Fibroblast of villous mesenchyme (primary cell): ENCODE measurements around the gene SMIM45.

Source experiments
- DNase-seq: peaks from one replicate; pipeline ENCODE4 v3.0.0-alpha.2; 2010; ENCODE audit warnings: low read depth
- H3K4me3 ChIP-seq: 2 replicates; pipeline ENCODE4 v1.5.1; 2011; ENCODE audit warnings: low read depth, mild to moderate bottlenecking, low read length
- CTCF ChIP-seq: IDR thresholded peaks from 2 replicates; pipeline ENCODE4 v1.5.1; 2012; ENCODE audit warnings: low read depth, mild to moderate bottlenecking, low read length; ENCODE audit not compliant: insufficient read depth

SMIM45 gene

GRCh38 chr22:41939981-41940831 lies 11.7 kb upstream of the SMIM45 start:
- no peak for TF ChIP-seq CTCF
- no peak overlapping the region for H3K4me3 ChIP-seq
- no peak for DNase-seq

GRCh38 chr22:41940832-41941765 lies 10.9 kb upstream of the SMIM45 start:
- no peak overlapping the region for H3K4me3 ChIP-seq
- peak; percentile 93 for TF ChIP-seq CTCF
- DNase-seq = peak; percentile 94

- no peak for TF ChIP-seq CTCF
These were observed 8.2 kb upstream of the SMIM45 start for GRCh38 chr22:41943661-41944209.

GRCh38 chr22:41946629-41947423 lies 5.1 kb upstream of the SMIM45 start, which contains the start of gene CENPM:
Gene CENPM, minus strand, starts transcription at chr22:41947152. Its CDS starts 76 bp downstream, at chr22:41947076.
- peak; percentile 93 for DNase-seq
- H3K4me3 ChIP-seq = peak within 1 kb of the TSS; percentile 92
- TF ChIP-seq CTCF = no peak

More at GRCh38 chr22:41943661-41944209, 8.2 kb upstream of the SMIM45 start:
- no peak overlapping the region for H3K4me3 ChIP-seq
- DNase-seq = no peak

- peak overlapping the region; percentile 92 for H3K4me3 ChIP-seq
- no peak for DNase-seq
- no peak for TF ChIP-seq CTCF
These were observed 4.4 kb upstream of the SMIM45 start for GRCh38 chr22:41947424-41948080.
